Measurements from ENCODE around the gene CDKN1C.
A peak's percentile ranks its signal among the peaks of the same experiment; 100 is the strongest.
"Not testable (repeated sequence)": the region's sequence is repeated elsewhere in the genome, so short reads cannot be mapped to it uniquely, and the experiment has no call there.

Gene CDKN1C

DNA sequence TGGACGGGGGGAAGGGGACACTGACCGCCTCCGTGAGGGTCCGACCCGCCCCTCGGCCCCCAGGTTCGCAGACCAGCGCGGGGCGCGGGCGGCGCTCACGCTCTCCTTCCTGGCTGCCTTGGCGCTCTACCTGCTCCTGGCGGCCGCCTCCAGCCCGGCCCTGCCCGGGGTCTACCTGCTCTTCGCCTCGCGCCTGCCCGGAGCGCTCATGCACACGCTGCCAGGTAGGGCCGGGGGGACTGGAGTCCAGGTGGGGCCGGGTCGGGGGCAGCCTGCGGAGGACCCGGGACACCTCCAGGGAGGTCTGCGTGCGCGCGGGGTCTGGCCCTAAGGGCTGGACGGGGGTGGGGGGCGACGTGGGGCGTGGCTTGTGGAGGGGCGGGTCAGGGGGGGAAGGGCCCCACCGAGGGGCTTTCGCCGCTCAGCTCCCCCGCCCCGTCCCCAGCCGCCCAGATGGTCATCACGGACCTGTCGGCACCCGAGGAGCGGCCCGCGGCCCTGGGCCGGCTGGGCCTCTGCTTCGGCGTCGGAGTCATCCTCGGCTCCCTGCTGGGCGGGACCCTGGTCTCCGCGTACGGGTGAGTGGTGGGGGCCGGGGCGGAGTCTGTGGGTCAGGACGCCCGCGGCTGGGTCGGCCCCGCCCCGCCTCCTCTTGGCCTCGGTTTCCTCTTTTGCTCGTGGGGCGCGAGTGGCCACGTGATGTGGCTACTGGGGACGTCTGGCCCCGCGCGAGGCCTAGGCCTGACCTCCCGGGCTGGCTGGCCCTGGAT is 23.7 kb upstream of the CDKN1C start:
- no peak for DNase-seq (ENCODE audit: low spot score)

DNA sequence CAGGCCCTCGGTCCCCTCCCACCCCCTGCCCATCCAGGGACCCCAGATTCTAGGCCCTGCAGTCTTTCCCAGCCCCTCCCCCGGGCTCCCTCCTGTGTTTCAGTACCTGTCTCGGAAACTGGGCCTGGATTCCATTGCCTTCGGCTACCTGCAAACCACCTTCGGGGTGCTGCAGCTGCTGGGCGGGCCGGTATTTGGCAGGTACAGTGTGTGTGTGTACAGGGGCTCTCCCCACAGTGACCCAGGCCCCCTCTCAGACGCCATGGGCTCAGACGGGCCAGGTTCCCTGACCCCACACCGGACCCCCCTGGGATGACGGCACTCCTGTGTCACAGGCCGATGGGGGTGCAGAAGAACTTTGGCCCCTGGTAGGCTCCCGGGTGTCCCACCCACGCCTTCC is 22.6 kb upstream of the CDKN1C start:
- no peak for DNase-seq (ENCODE audit: low spot score)

DNA sequence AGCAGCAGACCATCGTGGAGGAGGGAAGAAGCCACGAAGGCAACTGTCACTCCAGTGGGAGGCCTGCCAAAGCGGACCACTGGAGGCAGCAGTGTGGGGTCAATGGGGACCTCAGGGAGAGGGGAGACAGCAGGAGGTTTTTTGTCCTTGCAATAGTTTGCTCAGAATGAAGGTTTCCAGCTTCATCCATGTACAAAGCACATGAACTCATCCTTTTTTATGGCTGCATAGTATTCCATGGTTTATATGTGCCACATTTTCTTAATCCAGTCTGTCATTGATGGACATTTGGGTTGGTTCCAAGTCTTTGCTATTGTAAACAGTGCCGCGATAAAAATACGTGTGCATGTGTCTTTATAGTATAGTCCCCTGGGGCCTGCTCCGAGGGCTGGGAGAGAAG is 19.7 kb upstream of the CDKN1C start:
- not testable (repeated sequence) for DNase-seq (ENCODE audit: low spot score)

DNA sequence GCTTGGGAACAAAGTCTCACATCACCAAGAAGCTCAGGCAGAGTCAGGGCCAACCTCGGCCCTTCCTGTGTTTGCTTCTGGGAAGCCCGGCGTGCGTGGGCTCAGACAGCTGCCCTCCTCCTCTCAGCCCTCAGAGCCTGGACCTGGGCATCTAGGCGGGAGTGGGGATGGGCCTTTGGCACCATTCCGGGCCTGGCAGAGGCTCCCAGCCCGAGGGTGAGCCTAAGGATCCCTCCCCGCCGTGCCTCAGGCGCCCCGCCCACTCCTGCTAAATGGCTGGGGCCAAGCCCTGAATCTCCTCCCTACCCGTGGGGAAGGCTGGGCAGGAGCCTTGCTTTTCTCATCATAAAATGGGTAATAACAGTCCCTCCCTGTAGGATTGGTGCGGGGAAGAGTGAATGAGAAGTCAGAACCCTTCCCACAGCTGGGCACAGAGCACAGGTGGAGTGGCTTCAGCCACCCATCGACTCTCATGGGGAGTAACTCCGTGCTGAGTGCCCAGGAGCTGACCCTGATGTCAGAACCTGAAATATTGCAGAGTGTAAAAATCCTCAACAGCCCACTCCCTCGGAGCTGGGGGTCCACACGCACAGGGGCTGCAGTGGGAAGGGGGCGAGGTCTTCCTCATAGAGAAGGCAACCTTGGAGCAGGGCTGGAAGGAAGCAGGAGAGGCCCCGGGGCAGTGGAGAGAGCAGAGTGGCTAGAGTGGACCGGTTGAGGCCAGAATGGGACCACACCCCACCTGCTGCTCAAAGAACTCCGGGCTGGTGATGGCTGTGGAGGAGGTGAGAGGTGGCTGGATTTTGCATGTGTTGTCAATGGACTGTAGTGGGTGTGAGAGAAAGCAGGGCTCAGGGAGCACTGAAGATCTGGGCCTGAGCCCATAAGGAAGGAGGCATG is 18.8 kb upstream of the CDKN1C start:
- no peak for DNase-seq (ENCODE audit: low spot score)

DNA sequence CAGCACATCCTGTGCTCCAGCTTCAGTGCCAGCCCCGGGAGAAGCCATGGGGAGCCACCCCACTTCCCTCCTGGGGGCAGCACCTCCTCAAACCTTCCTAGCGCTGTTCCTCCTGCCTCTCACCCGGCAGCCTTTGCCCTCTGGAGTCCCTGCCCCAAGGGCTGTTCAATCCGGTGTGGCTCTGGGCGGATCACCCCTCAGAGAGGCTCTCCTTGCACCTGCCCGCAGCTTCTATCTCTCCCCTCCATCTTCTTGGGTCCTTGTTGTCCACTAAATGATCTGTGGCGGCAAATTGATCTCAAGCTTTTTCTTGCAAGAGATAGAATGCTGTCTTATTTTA is 18.1 kb upstream of the CDKN1C start:
- no peak for DNase-seq (ENCODE audit: low spot score)

DNA sequence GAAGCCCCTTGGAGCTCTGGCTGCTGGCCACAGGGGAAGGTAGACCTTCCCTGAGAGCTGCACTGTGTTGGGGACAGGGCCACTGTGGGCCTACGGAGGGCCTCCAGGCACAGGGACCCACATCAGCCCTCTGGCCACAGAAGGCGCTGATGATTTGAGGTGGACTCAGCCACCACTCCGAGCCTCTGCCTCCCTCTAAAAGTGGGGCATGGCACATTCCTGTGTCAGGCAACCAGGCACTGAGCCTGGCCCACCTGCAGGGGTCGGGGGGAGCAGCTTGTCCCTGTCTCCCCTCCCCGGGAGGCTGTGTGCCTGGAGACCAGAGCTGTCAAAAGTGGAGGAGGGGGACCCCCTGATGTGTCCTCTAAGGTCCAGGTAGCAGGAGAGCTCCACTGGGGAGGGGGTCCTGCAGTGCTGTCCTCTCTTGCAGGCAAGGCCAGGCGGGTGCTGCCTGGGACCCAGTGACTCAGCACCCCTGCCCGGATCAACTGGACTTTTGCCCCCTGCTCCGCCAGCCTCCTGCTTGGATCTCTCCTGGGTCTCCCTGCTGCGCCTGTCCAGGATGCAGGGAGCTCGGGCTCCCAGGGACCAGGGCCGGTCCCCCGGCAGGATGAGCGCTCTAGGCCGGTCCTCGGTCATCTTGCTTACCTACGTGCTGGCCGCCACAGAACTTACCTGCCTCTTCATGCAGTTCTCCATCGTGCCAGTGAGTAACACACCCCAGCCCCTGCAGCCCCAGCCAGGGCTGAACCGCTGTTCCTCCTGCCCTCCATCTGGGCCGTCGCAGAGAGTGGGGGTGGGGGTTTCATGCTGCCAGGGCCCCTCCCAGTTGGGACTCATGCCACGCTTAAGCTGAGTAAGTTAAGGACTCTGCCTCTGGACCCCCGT is 17.5 kb upstream of the CDKN1C start:
- DNase-seq (ENCODE audit: low spot score), result no peak

DNA sequence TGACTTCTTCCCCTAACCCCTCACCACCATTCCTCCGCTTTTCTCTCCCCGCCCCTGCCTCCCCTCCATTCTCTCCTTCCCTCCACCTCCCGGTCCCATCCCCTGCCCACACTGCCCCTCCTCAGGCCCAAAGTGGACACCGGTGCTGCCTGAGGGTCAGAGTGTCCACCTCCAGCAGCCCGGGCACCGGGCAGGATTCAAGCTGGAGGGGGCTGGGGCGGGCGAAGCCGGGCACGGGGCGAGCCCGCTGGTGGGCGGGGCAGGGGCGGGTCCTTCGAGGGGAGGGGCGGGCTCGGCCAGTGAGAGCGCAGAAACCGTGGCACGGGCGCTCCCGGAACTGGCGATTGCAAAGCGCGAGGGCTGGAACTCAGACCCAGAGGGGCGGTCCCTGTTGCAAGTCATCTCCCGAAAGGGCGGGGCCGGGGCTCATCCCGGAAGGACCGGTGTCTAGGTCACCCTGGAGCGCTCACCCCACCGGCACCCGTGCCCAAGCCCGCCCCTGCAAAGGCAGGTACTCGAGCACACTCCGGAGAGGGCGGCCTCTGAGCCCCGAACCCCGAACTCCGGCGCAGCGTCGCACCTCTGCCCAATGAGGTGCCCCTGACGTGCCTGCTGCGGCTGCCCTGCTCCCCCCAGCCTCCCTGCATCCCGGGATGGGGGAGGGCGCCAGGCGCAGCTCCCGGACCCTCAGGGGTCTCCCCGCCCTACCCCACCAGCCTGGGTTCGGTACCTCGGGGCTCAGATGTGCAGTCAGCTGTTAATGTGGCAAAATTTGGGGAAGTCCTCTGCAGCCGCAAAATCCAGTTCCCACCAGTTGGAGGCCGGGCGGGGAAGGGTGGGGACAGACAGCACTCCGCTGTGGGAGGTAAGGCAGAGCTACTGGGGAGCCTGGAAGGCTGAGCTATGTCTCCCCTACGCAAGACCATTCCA is 16.5 kb upstream of the CDKN1C start:
- DNase-seq (ENCODE audit: low spot score), result peak; percentile 98

DNA sequence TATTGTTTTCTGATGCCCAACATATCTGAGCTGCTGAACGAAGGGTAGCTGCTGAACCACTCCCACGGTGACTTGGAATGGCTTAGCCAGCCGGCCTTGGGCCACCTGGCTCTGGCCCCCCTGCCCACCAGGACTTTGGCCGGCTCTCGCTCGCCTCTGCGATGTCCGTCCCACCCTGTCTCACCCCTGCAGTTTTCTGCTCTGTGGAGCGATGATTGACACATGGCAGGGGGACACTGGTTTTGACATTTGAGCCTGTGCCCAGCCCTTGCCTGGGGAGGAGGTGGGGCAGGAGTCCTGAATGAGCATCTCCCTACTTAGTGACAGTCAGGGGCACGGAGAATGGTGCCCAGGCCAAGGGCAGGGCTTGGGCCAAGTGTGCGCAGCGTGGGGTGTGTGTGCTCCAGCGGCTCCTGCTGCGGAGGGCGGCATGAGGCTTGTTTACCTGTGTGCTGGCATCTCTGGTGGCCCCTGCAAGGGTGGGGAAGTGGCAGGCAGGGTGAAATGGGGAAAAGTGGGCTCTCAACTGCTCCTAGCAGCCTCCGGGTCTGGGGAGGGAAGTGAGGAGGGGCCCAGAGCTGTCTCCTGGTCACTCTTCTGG is 15.7 kb upstream of the CDKN1C start:
- no peak for DNase-seq (ENCODE audit: low spot score)

DNA sequence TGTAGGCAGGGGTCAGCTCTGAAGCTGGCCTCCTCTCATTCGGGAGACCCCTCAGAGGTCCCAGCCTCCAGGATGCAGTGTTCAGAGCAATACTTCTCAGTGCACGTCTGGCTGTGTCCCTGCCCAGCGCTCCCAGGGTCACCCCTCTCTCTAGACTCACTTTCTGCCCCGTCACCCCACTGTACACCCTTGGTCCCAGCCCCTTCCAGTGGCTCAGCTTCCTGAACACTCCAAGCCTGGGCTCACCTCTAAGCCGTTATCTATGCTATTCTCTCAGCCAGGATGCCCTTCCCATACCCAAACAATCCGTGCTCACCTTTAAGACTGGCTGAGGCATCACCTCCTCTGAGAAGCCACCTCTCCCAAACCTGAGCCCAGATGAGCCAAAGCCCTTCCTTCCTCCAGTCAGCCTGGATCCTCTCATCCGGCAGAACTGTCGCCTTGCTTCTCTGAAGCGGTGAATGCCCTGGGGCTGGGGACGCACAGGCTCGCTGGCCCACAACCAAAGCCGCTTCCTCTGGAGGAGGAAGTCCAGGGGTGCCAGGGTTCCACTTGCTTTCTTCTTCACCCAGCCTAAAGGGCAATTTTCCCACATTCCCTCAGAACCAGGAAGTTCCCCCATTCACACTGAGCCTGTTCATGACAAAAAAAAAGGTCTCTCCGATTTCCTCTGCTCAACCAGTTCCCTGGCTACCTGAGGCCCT is 13.7 kb upstream of the CDKN1C start:
- DNase-seq (ENCODE audit: low spot score), result no peak

DNA sequence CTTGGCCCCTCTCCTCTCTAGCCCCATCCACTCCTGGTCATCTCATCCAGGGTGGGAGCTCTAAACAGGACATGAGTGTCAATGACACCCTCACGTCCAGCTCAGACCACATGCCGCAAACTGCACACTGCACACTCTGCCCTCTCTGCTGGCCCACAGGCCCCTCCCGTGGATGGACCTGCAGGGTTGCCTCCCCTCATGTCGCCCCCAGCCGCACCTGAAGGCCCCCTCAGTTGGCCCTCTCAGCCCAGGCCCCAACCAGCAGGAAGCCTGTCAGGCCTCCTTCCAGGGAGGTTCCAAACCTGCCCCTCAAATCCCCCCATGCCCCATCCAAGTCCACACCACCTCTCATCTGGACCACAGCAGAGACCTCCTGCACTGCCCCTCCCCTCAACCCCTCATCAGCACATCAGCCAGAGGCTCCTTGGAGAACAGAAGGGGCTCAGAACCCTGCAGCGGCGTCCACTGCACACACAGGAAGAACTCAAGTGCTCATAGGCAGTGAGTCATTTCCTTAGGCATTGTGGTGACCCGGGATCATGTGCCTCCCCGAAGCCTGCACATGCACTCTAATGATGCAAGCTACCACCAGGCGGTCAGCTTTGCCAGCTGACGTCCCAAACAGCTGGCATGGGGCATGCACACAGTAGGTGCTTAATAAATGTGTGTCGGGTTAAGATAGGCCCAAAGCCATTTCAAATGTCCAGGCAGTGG is 12.9 kb upstream of the CDKN1C start:
- DNase-seq (ENCODE audit: low spot score), result peak; percentile 89

DNA sequence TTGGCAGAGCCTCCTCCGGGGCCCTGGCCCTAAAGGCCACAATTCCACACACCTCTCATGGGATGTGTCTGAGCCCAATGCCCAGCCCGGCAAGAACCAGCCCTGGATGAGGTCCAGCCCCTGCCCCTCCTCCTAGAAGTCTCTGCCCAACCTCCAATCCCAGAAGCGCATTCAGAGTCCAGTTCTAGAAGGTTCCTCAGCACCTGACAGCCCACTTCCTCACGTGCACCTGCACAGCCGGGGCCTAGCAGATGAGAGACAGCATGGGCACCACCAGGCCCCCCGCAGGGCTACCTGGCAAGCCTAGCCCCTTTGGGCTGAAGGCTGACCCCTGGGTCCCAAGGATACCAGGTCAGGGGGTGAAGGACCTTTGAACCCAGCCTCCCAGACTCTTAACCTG is 11.5 kb upstream of the CDKN1C start:
- no peak for DNase-seq (ENCODE audit: low spot score)

DNA sequence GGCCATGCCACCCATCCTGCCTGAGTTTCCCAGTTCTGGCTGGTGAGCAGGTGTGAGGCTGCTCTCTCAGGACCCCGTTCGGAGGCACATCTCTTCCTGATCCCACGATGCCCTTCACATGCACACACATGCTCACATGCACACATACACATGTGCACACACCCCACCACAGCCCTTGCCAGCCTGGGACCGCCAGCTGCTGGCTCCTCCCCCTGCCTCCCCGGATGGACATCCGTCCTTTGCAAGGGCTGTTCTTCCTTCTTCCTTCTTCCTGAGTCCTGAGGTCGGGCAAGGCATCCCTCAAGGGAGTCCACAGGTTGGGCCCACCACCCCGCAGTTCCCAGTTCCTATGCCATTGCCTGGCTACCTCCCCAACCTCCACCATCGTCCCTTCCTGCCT is 10.5 kb upstream of the CDKN1C start:
- no peak for DNase-seq (ENCODE audit: low spot score)

DNA sequence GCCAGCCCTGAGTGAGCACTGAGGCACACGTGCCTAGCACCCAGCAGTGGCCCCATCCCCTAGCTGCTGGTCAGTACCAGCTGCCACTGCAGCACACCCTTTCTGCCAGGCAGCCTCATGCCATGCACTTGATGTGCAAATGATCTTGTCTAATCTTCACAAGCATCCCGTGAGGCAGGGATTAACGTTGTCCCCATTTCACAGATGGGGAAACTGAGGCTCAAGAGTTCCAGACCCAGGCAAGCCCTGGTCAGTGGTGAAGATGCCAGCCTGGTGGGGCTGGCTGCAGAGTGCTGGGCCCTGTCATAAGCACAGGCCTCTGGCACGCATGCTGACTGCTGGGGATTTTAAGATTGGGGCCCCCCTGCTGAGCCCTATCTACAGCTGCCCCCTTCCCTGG is 8.4 kb upstream of the CDKN1C start:
- DNase-seq (ENCODE audit: low spot score), result no peak

DNA sequence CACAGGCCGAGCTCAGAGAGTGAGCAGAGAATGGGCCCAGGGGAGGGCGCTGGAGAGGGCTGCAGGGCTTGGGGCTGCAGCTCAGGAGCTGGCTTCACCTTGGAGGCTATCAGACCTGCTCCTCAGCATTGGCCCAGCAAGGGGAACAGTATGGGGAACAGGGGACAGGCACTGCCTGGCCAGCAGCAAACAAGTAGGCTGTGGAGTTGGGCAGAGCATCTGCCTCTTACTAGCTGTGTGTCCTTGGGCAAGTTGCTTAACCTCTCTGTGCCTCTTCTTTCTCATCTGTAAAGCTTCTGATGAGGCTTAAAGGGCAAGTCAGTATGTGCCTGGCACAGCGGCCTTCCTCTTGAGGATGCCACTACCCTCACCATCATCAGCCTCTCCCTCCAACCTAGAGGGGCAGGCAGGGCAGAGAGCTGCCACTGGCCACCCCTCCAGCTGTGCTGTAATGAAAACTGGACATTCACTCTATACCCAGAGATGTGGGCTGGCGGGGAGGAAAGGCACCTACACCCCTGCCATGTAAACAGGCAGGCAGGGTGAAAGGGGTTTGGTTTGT is 7.5 kb upstream of the CDKN1C start:
- DNase-seq (ENCODE audit: low spot score), result no peak

DNA sequence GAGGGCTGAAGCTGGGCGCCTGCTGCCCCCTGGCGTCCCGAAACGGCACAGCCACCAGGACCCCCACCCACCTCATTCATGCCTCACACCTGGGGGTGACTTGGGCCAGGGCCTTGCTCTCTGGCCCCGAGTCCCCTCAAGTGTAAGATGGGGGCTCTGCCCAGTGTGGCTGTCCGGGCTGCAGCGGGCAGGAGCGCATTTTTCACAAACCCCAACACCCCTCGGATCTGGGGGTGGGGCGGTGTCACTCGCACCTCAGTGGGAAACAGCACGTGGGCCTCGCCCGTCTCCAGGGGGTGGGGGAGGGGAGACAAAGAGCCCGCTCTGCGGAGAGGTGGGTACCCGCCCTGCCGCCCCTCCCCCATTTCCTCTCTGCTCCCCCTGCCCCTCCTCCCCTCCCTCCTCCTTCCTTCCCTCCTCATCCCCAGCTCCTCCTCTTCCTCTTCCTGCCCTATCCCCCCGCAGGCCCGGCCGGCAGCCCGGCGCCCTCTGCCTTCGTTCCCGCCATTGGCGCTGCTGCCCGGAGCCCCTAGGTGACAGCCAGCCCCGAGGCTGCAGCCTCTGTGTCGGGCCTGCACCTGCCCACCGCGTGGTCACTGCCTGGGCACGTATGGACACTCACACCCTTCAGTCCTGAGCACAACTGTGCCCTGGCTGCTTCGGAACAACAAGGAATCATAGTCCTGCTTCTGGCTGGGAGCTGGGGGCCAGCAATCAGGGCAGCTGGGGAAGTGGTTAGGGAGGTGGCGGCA is 6.8 kb upstream of the CDKN1C start:
- peak; percentile 87 for DNase-seq (ENCODE audit: low spot score)

DNA sequence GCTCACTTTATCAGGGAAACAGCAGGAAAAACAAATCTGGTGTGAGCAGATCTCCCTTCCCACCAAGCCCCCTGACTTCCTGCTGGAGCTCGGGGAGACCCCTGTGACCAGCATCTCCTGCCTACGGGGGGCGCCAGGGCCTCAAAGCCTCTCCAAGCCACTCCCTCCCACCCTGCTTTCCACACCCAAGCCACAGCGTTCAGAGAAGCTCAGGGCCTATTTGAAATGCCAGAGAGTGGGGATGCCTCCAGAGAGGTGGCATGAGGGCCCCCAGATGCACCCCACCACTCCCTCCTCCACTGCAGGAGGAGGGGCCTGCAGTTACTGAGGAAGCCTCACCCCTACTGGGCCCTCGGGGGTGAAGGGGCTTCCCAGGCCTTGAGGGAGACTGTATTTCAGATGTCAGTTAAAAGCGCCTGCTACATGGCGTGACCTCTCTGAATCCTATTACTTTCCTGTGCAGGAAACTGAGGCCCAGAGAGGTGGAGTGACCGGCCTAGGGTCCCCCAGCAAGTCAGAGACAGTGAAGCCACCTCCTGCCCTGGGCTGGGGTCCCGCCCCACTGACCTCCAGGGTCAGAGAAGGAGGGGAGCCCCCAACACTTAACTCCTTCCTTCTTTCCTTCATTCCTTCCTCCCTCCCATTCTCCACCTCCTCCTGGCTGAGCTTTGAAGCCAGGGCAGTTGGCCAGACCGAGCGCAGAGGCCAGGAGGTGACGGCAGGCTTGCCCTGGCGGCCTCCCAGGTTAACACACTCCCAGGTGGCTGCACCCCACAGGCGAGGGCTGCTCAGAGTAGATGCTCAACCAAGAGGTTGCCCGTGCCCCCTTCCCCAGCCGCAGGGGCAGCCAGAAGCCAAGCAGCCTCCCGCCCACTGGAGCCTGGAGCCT is 6.0 kb upstream of the CDKN1C start:
- DNase-seq (ENCODE audit: low spot score), result no peak

DNA sequence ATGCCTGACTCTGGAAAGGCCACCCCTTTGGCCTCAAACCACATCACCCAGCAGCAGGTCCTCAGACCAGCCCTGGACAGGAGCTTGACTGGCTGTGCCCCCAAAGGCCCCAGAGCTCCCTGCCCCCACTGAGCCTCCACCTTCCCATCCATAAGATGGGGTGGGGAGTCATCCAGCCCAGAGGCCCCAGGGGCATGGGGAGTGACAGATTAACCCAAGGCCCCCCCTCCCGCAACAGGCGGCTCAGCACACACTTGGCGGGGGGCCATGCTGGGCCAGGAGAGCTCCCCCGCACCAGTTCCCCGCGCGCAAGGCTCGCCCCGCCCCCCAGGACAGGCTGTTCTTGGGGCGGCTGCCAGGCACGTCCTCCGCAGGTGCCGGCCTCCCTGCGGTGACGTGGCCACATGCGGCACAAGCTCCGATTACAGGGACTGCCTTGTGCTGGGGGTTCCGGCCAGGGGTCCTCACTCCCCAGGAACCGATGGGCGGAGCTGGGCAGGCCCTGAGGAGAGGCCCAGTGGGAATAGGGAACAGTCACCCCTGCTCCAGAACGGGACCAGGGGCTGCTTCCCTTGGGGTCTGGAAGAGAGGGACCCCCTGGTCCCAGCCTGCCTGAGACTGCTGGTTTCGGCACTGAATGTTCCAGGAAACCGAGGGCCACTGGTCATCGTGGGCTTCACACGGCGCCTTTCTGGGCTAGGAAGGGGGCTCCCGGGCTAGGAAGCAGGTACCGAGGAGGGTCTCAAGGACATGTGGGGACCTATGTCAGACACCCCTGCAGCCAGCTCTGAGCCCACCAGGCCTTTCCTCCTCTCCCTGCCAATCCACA is 5.1 kb upstream of the CDKN1C start:
- no peak for DNase-seq (ENCODE audit: low spot score)
